ENCODE data around the gene F12.

Gene F12

DNA sequence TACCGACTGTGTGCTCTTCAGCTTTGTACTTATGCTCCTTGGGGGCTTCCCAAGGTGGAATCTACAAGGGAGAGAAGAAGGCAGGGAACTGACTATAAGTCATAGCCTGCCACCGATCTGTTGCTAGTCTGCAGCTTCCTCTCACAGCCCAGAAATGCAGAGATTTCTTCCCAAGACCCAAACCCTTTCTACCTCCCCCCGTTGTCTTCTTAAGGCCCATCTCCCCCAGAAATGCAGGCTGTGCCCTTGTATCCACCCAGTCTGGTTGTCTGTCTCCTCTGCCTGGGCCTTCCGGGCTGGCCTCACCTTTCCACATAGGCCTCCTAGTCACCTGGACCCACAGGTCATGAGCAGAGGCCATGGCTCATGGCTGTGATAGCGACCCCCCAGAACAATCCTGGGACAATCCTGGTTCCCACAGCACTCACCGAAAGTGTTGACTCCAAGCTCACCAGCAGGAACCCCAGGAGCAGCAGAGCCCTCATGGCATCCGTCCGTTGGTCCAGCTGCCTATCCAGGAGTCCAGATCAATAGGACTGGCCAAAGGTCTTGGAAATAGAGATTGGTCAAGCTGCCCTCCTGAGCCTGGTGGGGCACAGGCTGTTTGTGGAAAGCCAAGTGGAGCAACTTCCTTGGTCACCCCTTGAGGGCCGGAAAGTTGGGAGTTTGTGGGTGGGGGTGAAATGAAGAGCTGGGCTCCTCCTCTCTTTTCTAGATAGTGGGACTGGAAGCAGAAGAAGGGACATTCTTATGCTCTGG lies at the start of gene F12:
TSS of gene F12 (minus strand) at position 522 of the 759 bp plus-strand sequence. CDS start at position 485, 37 bp downstream.
- DNase-seq = no peak

DNA sequence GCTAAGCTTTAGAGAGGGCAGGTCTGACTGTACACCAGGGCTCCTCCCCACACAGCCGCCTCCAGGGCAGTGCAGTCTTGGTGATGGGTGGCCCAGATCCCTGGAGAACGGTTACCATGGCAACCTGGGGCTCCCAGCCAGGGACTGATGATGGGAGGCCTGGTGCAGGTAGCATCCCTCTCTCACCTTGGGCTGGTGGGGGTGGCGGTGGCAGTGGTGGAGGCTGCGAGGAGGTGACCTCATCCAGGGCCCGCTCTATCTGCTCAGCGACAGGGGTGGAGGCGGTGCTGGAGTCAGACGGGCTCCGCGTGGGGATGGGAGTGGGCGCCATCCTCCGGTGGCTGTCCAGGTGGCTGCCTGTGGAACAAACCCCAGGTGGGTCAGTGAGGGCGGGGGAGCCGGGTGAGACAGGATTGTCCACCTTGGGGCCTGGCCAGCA lies 49.6 kb upstream of the F12 start:
- no peak for DNase-seq

DNA sequence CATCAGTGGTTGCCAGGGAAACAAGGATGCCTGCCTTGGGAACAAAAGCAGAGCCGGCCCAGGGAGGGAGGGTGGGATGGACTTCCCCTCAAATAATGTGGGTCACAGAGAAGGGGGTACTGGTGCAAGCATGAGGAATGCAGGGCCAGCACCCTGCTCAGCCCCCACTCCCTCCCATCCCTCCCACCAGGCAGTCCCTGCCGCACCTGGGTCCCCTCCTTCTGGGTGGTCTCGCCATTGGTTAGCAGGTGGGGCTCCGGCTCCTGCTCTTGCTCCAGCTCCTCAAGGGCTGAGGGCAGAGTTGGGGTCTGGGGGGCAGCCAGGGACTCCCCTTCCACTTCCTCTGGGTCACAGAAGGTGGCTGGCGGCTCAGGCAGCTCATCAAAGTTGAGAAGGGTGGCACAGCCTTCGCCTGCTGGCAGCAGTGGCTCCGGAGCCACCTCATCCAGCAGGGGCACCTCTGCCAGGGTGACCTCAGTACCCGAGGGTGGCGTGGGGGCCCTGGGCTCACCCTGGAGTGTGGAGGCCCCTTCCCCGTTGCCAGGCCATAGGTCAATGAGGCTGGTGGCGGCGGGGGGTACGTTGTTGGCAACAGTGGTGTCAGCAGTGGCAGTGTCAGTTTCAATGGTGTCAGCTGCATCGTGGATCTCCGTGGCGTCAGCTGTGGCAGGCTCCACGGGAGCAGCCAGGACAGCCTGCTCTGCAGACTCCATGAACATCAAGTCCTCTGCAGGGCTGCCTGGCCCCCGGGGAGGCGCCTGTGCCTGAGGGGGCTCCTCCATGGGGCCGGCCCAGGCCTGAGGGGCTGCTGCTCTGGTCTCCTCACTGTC lies 48.7 kb upstream of the F12 start:
- no peak for DNase-seq

DNA sequence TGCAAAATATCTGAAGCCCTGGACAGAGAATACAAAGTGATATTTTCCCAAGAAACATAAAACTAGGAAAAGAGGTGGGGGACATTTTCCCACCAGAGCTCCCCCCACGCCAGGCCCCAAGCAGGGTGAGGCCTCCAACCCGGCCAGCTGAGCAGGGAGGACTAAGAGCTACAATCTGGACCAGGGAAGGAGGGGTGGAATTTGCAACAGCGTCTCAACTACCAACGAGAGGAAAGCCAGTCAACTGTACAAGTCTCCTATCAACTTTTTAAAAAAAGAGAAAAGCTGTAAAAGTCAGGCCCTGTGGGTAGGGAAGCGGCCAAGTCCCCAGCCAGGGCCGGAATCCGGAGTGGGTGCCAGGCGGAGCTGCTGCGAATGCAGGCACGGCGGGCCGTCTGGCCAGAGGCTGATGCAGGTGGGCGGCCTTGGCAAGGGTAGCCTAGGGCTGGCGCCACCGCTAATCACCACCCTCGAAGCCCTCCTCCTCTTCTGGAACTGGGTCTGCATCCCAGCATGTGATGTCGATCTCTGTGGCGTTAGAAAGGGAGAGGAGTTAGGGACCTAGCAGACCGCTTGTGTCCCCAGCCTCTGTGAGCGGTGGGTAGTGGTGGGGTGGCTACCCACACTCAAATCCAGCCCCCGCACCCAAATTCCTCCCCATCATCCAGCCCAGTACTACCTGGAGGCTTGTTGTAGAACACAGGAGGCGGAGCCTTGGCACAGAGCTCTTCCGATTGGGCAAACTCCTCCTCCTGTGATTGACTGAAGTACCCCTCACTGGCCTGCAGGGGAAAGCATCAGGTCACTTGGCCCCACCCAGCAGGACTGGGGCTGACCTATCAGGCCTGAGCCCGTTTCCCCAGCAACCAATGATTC lies 47.9 kb upstream of the F12 start:
- no peak for DNase-seq

DNA sequence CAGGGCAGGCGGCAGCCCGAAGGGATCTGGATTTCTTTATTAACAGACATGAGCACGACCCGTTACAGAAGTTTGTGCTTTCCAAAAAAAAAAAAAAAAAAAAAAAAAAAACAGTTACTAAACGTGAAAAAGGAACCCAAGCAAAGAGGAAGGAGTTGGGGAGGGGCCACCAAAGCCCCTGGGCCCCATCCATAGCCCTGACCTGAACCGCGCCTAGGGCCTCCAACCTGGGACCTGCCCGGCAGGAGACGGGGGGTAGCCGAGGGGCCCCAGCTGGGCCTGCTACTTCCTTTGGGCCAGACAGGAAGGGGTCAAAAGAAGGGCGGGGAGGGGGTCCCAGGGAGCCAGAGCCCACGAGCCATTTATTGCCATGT lies 47.2 kb upstream of the F12 start:
- DNase-seq = no peak

DNA sequence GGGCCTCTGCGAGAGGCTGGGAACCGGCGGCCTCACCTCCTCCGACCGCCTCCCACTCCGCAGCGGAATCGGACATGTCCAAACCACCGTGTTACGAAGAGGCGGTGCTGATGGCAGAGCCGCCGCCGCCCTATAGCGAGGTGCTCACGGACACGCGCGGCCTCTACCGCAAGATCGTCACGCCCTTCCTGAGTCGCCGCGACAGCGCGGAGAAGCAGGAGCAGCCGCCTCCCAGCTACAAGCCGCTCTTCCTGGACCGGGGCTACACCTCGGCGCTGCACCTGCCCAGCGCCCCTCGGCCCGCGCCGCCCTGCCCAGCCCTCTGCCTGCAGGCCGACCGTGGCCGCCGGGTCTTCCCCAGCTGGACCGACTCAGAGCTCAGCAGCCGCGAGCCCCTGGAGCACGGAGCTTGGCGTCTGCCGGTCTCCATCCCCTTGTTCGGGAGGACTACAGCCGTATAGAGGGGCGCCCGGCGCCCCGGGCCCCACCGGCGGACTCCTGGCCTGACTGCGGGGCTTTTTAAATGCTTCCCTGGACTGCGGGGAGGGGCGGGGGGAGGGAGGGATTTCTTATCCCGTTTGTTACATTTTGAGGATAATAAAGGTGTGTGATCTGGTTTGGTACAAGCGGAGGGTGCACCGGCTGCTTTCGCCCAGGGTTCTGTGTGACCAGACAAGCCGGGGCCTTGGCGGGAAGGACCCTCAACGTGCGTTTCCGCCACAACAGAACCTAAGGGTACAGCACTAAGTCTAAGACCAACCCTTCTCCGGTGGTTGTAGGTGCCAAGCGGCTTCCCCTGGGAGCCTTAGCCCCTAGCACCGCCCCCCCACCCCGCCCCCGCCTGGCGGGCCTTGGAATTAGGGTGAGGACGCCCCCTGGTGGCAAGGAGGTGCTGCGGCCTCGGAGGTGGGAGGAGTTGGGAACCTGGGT lies 46.6 kb upstream of the F12 start:
- peak; percentile 96 to 97 for DNase-seq

DNA sequence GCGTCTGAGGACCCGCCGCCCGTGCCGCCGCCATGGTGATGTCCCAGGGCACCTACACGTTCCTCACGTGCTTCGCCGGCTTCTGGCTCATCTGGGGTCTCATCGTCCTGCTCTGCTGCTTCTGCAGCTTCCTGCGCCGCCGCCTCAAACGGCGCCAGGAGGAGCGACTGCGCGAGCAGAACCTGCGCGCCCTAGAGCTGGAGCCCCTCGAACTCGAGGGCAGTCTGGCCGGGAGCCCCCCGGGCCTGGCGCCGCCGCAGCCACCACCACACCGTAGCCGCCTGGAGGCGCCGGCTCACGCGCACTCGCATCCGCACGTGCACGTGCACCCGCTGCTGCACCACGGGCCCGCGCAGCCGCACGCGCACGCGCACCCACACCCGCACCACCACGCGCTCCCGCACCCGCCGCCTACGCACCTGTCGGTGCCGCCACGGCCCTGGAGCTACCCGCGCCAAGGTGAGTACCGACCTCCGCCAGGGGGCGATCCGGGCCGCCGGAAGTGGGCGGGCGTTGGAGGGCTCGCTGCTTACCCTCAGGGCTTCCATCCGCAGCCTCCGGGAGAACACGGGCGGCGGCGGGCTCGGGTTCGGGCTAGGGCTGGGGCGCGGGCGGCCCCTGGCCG lies 45.8 kb upstream of the F12 start:
- DNase-seq = peak; percentile 91

DNA sequence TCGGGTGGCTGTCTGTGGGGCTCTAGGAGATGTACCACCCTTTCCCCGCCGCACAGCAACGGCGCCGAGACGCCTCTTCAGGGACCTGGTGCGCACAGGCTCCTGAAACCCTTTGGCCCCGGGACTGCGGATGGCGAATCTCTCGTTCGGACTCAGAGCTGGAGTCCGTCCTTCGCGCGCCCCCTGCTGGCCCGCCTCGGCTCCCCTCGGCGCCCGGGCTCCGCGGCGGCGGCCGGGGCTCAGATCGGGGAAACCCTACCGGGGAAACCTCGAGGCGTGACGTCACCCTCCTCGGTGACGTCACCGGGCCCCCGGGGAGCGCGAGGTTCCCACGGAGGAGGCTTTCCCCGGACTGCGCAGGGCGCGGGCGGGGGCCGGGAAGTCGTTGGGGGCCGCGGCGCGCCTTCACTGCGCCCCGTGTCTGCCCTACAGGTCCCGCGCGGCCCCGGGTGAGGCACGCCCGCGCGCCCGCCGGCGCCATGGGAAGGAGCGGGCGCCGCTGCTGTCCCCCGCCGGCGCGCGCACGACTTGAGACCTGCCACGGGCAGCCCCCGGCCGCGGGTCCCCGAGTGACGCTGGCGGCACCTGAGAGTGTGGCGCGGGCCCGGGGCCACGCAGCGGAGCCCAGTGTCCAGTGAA lies 45.2 kb upstream of the F12 start:
- DNase-seq = peak; percentile 92 to 94

DNA sequence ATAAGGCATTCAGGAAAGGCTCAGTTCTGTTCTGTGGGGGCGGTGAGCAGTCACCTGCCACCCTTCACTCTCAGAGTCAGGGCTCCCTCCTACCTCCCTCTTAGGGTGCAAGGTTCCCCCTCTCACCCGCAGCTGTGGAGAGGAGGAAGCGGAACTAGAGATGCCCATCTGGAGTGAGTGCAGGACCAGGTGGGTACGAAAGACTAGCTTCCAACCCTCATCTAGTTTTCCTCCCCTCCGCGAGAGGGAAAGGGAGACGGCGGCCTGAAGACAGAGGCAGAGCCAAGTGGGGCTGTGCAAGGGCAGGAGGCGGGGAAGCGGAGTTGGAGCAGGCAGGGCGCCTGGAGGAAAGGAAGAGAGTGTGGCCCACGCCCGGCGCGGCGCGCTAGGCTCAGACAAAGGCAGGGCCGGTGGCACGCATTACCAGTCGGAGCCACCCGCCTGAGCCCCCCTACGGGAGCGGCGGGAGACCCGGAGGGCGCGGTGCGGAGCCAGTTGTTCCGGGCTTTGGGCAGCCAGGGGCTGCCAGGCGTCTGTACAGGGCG lies 44.6 kb upstream of the F12 start:
- DNase-seq = no peak

DNA sequence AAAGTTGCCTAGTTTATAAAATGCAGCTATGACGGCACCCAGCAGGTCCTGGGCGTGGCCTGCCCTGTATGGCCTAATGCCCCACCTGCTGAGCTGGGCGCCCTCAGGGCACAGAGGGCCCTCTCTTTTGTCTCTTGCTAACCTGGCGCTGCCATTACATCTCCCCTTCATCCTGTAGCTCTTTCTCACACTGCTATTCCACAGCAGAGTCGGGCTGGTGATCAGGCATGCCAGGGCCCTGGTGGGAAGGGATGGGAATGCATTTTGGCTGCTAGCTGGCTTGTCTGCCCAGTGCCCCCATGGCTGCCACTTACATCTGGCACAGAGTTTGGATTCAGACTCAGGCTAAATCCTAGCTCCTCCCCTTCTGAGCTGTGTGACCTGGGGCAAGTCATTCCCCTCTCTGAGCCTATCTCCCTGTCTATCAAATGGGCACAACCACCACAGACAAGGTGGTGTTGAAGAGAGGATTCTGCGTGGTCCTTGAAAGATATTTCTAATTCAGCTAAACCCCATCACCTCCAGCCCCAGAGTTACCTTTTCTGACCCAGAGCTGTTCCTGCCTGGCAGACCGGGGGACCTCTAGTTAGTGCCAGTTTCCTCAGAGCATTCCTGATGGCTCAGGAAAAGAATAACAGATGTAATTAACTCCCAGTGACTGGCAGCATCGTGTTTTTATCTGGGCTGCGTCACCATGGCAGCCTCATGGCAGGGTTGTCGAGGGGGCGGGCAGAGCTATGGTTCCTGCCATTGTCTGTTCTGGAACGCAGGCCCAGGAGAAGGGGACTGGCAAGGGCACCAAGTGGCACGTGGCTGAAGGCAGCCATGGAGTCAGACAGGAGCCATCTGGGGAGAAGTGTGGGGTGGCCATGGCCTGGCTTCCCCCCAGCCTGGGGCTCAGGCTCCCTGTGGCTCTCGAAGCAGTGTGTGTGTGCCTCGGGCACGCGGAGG lies 43.6 kb upstream of the F12 start:
- no peak for DNase-seq

DNA sequence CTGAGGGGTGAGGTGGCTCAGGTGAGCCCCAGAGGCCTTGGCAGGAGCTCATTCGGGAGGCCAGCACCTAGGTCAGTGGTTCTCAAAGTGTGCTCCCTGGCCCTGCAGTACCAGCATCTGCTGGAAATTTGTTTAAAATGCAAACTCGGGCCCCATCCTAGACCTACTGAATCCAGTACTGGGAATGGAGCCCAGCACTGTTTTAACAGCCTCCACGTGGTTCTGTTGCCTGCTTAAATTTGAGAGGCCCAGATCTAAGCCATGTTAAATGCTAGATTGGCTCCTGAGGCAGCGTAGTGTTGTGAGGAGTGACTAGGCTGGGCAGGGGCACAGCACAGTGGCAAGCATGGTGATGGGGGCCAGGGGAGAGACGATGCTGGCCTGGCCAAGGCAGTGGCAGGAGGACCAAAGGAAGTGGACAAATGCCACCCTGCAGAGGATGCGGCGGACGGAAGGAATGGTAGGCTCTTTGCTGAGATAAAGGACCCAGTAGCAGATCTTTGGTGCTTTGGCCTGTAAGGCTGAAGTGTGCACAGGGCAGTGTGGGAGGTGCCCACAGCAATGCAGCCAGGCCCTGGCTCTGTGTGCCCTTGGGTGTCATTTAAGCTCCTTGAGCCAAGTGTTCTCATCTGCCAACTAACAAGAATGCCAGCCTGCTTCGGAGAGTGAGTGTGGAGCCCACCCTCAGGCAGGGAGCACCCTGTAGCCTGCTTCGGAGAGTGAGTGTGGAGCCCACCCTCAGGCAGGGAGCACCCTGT lies 41.5 kb upstream of the F12 start:
- no peak for DNase-seq

DNA sequence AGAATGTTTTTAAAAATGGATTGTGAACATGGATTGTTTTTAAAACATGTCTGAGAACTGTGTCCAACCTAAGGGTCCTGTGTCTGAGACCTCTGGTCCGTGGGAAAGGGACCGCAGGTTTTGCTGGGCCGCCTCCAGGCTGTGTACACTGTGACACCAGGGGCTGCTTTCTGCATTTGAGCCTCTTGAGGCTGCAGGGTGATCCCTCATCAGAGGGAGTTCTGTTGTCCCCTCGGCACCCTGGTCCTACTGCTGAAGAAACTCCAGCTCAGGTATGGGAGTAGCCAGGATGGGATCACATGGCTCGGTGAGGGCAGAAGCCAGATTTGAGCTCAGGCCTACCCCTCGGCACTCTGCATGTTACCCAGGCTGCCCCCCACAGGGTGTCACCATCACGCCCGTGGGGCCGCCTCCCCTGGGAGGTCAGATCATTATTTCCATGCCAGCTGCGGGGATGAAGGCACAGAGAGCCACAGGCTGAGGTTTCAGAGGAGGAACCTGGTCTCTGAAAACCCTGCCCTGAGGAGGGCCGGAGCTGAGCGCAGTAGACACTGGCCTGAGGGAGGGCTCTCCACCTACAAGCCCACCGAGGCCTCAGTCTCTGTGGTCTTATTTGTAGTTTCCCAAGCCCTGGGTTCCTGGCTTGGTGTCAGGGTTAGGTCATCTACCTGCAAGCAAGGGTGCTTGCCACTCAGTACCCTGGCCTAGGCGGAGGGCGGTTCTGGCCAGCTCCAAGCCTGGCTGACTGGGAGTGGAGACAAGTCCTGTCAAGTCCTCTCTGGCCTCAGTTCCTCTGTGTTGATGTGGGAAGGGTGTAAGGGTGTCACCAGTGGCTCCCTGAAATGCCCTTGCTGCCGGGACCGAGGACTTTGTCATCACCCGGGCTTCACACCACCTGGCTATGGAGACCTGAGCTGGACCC lies 40.0 kb upstream of the F12 start:
- no peak for DNase-seq

DNA sequence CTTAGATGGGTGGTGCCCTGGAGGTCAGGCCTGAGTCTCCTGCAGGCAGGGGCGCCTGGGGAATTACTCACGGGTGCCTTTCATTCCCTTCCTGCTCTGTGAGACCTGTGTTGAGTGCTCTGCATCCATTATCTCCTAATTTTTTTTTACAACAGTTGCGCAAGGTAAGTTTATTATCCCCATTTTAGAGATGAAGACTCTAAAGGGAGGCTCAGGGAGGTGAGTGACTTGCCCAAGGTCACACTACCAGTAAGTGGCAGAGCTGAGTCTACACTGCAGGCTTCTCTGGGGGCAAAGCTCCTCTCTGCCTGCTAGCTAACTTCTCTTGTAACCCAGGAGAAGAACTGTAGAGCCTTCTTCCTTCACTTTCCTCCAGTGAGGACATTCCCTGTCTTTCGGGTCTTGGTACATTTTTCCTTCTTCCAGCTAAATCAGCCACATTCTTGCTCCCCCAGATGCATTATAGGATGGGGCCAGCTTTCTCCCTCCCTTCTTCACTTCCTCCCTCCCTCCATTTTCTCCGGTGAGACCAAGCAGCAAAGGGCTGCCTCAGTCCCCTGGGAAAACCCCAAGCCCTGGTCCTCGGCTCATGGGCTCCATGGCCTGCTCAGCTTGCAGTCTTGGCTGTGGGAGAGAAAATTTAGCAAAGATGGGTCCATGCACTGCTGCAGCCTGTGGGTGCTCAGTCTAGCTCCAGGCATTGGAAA lies 39.0 kb upstream of the F12 start:
- DNase-seq = no peak

DNA sequence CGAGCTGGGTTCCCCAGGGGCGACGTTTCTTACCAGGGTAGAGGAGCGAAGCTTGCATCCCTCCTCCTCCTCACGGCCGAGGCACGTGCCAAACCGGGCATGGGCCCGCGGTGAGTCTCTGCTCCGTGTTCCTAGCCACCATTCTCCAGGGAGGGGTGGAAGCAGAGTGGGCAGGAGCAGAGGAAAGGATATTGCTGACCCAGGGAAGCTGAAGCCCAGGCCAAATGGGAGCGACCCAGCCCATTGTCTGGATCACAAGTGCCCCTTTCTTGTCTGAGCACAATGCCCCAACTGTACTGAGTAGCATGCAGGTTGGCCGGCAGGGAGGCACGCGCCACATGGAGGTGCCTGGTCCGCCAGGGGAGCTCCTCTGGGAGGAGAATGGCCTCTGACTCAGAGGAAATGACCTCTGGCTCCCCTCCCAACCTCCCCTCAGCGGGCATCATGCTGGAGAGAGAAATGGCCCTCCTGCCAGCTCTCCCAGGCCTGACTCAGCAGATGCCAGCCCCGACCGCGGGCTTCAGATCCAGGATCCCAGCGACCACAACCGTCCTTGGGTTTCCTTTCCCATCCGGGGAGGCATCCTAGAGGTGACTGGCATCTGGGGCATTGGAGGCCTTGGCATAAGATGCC lies 38.4 kb upstream of the F12 start:
- DNase-seq = no peak

DNA sequence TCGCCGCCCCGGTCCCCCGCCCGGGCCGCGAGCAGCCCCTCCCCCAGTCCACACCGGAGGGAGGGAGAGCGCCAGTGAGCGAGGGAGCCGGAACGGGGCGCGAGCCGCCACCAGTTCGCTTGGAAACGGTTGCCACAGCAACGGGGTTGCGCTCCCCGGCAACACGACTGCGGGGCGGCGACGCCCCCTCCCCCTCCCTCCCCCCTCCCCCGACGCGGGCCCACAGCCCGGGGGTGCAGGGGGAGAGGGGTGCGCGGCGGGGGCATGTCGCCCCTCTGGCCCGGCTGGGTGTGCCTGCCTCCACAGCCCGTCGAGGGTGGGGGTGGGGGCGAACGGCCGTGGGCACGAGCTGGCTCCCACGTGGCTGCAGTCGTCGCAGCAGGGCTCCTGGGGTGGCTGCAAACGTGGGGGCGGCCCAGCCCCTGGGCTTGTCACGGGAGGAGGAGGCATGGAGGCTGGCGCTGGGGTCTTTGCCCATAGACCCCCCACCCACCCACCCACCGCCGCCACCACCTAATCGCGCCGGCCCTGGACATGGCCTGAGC lies 37.8 kb upstream of the F12 start:
- peak; percentile 59 to 71 for DNase-seq

Measured in activated CD4-positive, alpha-beta T cell treated with anti-CD3 and anti-CD28 coated beads for 4 hours (primary cell).